GM10266 (cell line): ENCODE results near the gene BPGM.

ENCODE experiments used
- DNase-seq: peaks from one replicate; pipeline ENCODE4 v3.0.0; 2012; ENCODE audit errors: extremely low spot score
- CTCF ChIP-seq: IDR thresholded peaks from 2 replicates; pipeline ENCODE4 v1.5.1; 2012; ENCODE audit warnings: mild to moderate bottlenecking, low read depth; ENCODE audit not compliant: control insufficient read depth, insufficient read depth; ENCODE audit errors: missing control alignments

The BPGM gene

GRCh38 chr7:134667899-134668298, 21.2 kb downstream of the BPGM start:
- no peak for TF ChIP-seq CTCF
- no peak for DNase-seq

- no peak for DNase-seq
- TF ChIP-seq CTCF, result no peak
Observed at GRCh38 chr7:134669388-134669787, 22.7 kb downstream of the BPGM start.

- DNase-seq, result no peak
- no peak for TF ChIP-seq CTCF
Observed at GRCh38 chr7:134669845-134670373, 23.3 kb downstream of the BPGM start.

GRCh38 chr7:134671609-134672008, 25.0 kb downstream of the BPGM start:
- no peak for DNase-seq
- no peak for TF ChIP-seq CTCF

GRCh38 chr7:134674424-134674823, 27.8 kb downstream of the BPGM start:
- DNase-seq, result no peak
- TF ChIP-seq CTCF, result no peak

GRCh38 chr7:134676743-134677142, 30.1 kb downstream of the BPGM start:
- no peak for TF ChIP-seq CTCF
- no peak for DNase-seq

GRCh38 chr7:134678115-134678514, 31.5 kb downstream of the BPGM start:
- no peak for TF ChIP-seq CTCF
- no peak for DNase-seq

- TF ChIP-seq CTCF, result no peak
- no peak for DNase-seq
Observed at GRCh38 chr7:134679006-134679405, 32.4 kb downstream of the BPGM start.
